HG03460 (cell line): ENCODE results near the gene NCK1.

Experiments
- ATAC-seq: cut with Tn5 transposase; IDR thresholded peaks from one replicate; pipeline ENCODE4 v1.9.1; 2021; ENCODE audit not compliant: unreplicated experiment

Gene NCK1

GRCh38 chr3:136906725-136907124 lies 44.7 kb downstream of the NCK1 start:
- ATAC-seq = no peak

GRCh38 chr3:136908297-136908696 lies 46.3 kb downstream of the NCK1 start:
- no peak for ATAC-seq

- no peak for ATAC-seq
Measured at GRCh38 chr3:136909187-136909586, 47.2 kb downstream of the NCK1 start.

GRCh38 chr3:136910697-136911096 lies 48.7 kb downstream of the NCK1 start:
- ATAC-seq = no peak

GRCh38 chr3:136913168-136913567 lies 51.2 kb downstream of the NCK1 start:
- no peak for ATAC-seq

DNA sequence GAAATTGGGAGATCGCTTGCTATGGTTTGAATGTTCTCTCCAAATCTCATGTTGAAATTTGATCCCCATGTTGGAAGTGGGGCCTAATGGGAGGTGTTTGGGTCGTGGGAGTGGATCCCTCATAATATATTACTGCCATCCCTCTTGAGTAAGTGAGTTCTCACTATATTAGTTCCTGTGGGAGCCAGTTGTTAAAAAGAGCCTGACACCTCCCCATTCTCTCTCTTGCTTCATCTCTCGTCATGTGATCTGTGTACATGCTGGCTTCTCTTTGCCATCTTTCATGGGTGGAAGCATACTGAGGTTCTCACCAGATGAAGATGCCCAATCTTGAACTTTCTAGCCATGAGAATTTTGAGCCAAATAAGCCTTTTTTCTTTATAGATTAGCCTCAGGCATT lies 52.7 kb downstream of the NCK1 start:
- ATAC-seq = no peak

- ATAC-seq = no peak
Measured at GRCh38 chr3:136916223-136916622, 54.2 kb downstream of the NCK1 start.

DNA sequence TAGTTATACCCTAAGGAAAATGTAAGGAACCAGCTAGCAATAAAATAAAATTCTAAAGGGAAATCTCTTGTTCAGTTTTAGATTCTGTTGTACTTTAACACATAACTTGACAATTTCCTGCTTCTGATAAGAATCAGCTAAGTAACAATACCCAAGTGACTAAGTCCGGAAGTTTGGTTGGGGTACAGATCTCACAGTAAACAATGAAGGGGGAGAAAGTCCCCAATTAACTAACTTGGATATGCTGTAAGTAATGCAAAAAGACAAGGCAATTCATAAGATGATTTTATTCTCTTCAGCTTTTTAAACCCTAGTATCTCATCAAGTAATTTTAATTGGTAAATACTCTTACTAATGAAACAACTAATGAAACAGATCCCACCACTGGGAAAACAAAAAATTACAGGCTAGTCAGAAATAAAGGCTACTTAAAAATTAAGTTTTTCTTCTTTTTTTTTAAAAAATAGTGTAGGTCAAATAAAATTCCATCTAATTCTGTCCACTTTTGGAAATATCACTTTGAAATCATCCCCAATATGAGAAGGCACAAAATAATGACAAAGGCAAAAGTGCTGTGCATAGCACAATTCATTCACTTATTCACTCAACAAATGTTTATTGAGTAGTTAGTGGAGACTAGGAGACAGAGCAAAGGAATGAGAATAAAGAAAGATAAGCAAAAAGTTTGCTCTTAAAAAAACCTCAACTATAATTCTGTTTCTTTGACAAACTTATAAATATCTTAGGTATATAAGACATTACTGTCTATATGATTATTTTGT lies 58.0 kb downstream of the NCK1 start:
- ATAC-seq = no peak

- ATAC-seq = no peak
Measured at GRCh38 chr3:136920904-136921611, 59.0 kb downstream of the NCK1 start.

DNA sequence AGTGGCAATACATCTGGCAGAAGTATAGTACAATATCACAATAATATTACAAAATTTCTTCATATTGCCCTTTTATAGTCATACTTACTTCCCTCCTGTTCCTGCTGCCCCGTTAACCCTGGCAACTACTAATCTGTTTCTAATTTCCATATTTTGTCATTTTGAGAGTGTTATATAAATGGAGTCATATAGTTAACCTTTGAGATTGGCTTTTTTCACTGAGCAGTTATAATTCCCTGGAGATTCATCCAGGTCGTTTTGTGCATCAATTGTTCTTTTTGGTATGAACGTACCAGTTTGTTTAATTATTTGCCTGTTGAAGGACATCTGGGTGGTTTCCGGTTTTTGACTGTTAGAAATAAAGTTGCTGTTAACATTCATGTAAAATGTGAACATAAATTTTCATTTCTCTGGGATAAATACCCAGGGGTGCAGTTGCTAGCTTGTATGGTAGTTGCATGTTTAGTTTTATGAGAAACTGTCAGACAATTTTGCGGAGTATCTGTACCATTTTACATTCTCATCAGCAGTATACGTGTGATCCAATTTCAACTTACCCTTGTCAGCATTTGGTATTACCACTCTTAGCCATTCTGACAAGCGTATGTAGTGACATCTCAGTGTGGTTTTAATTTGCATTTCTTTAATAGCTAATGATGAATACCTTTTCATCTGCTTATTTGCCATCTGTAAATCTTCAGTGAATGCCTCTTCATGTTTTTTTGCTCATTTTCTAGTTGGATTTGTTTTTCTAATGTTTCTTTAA lies 63.6 kb downstream of the NCK1 start:
- ATAC-seq = peak; percentile 62

DNA sequence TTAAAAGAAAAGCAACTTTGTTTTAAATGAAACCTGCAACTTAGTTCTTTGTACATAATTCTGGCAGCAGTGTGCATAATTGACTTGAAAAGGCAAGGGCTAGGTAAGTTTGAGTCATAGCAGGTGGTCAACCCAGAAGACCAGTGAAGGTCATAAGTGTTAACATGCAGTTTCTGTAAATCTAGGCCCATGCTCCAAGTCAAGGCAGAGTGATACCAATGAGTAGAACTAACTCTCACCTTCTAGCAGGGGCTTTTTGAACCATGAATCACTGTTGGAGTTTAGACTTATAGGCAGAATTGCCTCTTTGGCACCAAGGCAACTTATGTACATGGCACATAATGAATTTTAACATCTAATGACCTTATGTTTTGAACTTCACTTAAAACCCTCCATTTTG lies 66.2 kb downstream of the NCK1 start:
- no peak for ATAC-seq

- no peak for ATAC-seq
Measured at GRCh38 chr3:136929977-136930670, 68.1 kb downstream of the NCK1 start.

DNA sequence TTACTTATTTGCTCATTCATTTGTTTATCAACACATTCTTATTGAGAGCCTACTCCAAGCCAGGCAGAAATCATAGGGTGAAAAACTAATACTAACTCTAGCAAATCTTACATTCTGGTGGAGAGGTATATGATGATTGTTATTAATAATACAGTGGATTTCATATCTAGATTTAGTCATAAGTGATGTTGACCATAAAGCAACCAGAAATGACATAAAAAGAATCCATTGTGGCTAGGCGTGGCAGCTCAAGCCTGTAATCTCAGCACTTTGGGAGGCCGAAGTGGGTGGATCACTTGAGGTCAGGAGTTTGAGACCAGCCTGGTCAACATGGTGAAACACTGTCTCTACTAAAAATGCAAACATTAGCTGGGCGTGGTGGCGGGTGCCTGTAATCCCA lies 69.6 kb downstream of the NCK1 start:
- ATAC-seq = no peak

DNA sequence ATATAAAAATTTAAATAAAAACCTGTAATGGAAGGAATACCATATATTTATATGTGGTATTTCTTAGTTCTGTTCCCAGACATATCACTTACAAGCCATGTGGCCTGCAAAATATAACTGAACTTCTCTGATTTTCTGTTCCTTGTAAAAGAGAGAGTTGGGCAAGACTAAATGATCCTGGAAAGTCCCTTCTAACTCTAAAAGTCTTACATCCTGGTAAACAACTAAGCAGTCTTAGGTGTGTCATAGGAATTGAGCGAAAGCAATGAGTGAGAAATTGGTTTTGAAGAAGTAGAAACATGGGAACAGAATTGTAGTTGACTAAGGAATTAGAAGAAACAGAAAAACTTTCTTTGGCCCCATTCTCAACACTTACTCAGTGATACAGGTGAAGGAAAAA lies 70.5 kb downstream of the NCK1 start:
- no peak for ATAC-seq

DNA sequence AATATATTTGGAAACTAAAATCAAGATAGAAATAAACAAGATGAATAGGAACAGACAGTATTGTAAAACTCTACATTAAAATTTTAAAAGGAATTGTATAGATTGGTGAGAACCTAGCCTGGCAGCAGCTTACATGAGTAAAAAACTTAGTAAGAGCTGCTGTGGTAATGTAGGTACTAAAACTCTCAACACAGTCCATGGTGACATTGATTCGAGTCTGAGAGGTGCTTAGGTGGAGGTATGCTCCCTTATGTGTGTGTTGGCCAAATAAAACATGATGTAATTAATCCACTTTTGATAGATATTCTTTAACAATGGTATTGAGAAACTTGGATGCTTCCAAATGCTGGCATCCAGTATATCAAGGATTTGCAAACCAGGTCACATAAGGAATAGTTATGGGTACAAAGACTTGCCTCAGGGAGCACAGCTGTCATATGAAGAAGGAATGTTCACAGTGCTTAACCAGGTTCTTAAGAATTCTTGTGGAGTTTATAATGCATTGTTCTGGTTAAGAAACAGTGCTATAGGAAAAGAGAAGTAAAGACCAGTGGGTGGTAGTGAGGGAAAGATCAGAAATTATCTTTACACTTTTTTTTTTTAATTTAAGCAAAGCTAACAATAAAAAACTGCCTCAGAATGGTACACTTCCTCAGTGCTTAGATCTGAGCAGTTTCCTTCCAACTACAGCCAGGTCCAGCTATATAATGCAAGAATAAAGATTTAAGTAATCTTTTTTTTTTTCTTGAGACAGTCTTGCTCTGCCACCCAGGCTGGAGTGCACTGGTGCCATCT lies 71.2 kb downstream of the NCK1 start:
- no peak for ATAC-seq

GRCh38 chr3:136937175-136937574 lies 75.2 kb downstream of the NCK1 start:
- ATAC-seq = no peak

- no peak for ATAC-seq
Measured at GRCh38 chr3:136937851-136938250, 75.8 kb downstream of the NCK1 start.

DNA sequence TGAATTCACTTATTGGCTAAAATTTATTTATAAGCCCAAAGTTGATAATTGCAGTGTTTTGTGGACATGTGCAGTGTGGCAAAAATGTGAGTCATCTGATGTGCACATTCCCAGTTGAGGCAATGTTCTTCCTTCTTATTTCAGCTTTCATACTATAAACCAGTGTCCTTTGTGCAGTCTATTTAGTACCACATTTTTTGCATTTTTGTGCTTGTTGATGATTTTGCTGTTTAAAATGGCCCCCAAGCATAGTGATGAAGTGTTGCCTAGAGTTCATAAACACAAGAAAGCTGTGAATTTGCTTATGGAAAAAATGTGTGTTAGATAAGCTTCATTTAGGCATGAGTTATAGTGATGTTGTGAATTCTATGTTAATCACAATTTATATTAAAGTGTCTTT lies 76.3 kb downstream of the NCK1 start:
- no peak for ATAC-seq

GRCh38 chr3:136939489-136939888 lies 77.5 kb downstream of the NCK1 start:
- ATAC-seq = no peak

GRCh38 chr3:136942803-136943202 lies 80.8 kb downstream of the NCK1 start:
- ATAC-seq = no peak
